ENCODE results near the gene ZC2HC1C. TPM values are rescaled to one million over a fixed set of nuclear protein-coding genes. Genes with fewer than 3 reads are reported as not detected.

Gene ZC2HC1C
- total and polyA plus RNA-seq, 10 of the 15 experiments (the other 5 are each of a cell fraction or from before 2014, with no cell fraction given) = 0.92 to 3.7 (median 1.6) TPM

GRCh38 chr14:75025876-75026275 lies 43.6 kb upstream of the ZC2HC1C start:
- 69% methylated on average over 2 of the region's 2 CpGs for WGBS (ENCODE audit: insufficient coverage, insufficient replicate concordance, low lambda C conversion rate, missing lambda C conversion rate)
- intact Hi-C loops (cut with micrococcal nuclease; ENCODE audit: unreplicated experiment) = no loop called here
- Histone ChIP-seq H3K36me3 (ENCODE audit: control insufficient read depth in 2 of 2, insufficient read depth in 2 of 2, low read length in 1 of 2) (peaks cover 0 to 1% of the 10 kb centered on the region in 2 experiments; a peak in 3 of 4 replicates), H3K27me3 (replicated peaks in 1 of 2; ENCODE audit: control insufficient read depth in 2 of 2, insufficient read depth in 2 of 2, low read length in 1 of 2) (no peaks in the 10 kb centered on the region), H3K9ac (ENCODE audit: control insufficient read depth, insufficient read depth, low read length) (no peak overlapping the region), H3K79me2 (ENCODE audit: control insufficient read depth, insufficient read depth, low read length) (no peaks in the 10 kb centered on the region), H3K9me3 (replicated peaks; ENCODE audit: control insufficient read depth, insufficient read depth, low read length) (no peaks in the 10 kb centered on the region), H3K27ac (ENCODE audit: control insufficient read depth, insufficient read depth) (no peak overlapping the region), H3K4me2 (ENCODE audit: control insufficient read depth, insufficient read depth) (no peak overlapping the region), H3K4me1 (ENCODE audit: control insufficient read depth, insufficient read depth, low read length) (no peaks in the 10 kb centered on the region), H3K4me3 (no peak overlapping the region), H4K20me1 (ENCODE audit: control insufficient read depth, insufficient read depth) (no peaks in the 10 kb centered on the region), H2AFZ (ENCODE audit: control insufficient read depth, low read depth, low read length) (no peak overlapping the region)
- BruUV-seq (replicated peaks) = no TSS peak
- ChIA-PET SMC1A (ENCODE audit: uncharacterized antibody, unreplicated experiment) (no interaction called here), CTCF (interaction anchor here (1.0 to 2.5 kb wide), 2 partner anchors 63 to 165 kb away, joined by 4 to 8 read pairs; no protein-coding TSS in a partner anchor), POLR2A (no interaction called here), RAD21 (ENCODE audit: unreplicated experiment) (no interaction called here)
- TF ChIP-seq EZH2 (IDR thresholded peaks at IDR 0.05; ENCODE audit: borderline replicate concordance, control insufficient read depth, low read depth, low read length) (no peak), DPF2 (IDR thresholded peaks at IDR 0.05) (no peak), SMC3 (IDR thresholded peaks at IDR 0.05; ENCODE audit: borderline replicate concordance, low read length) (no peak), HDAC2 (IDR thresholded peaks at IDR 0.05) (no peak), ZNF274 (IDR thresholded peaks at IDR 0.05; ENCODE audit: insufficient read depth, insufficient read length) (no peak), NFYB (IDR thresholded peaks at IDR 0.05; ENCODE audit: insufficient read depth, low read depth, low read length) (no peak), ZBTB33 (IDR thresholded peaks at IDR 0.05) (no peak), NFIC (IDR thresholded peaks at IDR 0.05; ENCODE audit: low read depth, low read length) (no peak)
- FAIRE-seq (no peak), DNase-seq (ENCODE audit: low read depth, low spot score) (no peak), ATAC-seq (no peak)
- in situ Hi-C loops (cut with MboI) = no loop called here

All from GM12878 (cell line).